Stimulated activated naive CD4-positive, alpha-beta T cell (primary cell): Measurements from ENCODE around the gene OR2AG2.
"Not testable (repeated sequence)": the region's sequence is repeated elsewhere in the genome, so short reads cannot be mapped to it uniquely, and the experiment has no call there.

Source experiments
- DNase-seq, 6 experiments: peaks; one replicate each; lab custom pipeline; 2025; lab: John Stamatoyannopoulos, UW

OR2AG2 gene, protein sequence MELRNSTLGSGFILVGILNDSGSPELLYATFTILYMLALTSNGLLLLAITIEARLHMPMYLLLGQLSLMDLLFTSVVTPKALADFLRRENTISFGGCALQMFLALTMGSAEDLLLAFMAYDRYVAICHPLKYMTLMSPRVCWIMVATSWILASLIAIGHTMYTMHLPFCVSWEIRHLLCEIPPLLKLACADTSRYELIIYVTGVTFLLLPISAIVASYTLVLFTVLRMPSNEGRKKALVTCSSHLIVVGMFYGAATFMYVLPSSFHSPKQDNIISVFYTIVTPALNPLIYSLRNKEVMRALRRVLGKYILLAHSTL

DNA sequence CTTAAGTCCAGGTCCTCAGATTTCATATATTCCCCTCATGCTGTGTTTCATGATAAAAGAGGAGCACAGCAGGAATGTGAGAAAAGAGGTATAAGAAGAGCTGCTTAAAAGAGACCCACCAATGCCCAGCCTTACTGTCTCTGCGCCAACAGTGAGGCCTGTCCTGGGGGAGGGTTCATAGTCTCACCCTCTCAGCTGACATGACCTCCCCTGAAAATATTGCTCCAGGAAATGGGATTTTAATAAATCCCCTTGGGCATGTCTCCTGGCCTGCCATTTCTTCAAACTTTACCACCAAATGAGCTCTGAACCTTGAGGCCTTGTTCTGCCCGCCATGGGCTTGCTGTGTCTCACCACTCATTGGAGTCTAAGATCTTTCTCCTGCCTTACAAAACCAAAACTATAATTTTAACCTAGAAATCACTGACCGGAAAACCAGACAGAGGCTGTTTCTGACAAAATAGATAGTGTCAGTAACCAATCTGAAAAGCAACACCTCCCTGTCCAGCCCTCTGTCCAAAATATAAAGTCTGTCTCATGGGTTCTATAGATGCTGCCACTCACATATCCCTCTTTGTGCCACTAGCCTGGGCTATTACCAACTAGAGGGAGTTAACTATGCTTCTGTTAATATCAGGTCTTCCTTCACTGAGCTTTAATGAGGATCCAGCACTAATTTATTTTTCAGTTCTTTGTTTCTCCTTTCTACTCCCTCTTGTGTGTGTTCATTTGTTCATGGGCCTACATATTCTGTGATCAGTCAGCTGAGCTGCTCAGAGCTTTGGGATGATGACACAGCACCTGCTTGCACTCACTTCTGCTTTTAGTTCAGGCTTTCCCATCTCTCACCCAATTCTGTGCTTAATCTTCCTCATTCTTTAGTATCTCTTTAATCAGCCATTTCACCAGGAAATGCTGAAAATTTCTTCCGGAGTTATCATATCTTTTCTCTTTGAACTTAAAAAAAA, at the start of gene OR2AG2:
TSS of gene OR2AG2 (minus strand) at position 51 of the 968 bp plus-strand sequence. CDS start 3,019 bp downstream, outside the sequence.
- DNase-seq: no peak

DNA sequence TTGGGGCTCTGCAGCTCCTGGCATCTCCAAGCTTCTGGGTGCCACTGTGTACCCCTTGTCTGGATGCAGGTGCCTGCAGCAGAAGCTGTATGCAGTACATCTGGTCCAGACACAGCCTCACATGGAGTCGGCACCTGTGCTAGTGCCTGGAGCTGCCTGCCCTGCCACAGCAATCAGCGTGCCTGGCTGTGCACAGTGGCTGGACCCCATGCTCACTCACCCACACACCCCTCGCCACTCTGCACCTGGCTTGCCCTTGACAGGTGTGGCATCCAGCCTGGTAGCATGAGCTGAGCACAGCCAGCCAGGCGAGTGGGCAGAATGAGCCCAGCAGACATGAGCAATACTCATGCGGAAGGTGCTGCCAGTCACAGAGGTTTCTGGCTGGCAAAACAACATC, 47.2 kb upstream of the OR2AG2 start:
- DNase-seq: no peak

DNA sequence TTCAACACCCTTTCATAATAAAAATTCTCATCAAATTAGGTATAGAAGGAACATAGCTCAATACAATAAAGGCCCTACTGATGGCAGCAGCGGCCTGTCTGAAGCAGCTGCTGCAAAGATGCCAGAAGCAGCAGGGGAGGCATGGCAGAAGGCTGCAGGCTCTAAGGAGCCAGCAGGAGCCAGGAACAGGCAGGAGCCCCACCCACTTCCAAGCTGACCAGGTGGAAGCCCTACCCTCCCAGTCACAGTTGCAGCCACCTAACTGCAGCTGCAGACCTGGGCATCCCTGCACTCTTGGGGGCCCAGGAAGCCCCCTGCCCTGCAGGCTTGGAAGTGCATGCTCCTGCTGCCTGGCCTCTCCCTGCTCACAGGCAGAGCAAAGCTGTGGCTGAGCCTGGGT, 45.9 kb upstream of the OR2AG2 start:
- DNase-seq: no peak

DNA sequence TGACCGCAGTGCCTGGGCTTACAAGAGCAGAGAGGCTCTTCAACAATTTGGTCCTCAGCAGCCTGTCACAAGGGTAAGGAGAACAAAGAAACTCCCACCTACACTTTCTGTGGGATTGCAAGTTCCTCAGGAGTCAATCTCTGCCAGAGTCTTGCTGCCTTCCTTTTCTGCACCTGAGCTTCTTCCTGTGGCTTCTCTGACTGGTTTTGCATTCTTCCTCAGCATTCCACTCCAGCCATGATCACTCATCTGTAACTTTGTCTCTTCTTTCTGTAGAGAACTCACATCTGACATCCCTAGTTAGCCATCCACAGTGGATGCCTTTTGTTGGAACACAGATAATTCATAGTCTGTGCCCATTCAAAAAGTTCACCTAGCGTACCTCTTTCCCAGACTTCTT, 41.9 kb upstream of the OR2AG2 start:
- DNase-seq: no peak

DNA sequence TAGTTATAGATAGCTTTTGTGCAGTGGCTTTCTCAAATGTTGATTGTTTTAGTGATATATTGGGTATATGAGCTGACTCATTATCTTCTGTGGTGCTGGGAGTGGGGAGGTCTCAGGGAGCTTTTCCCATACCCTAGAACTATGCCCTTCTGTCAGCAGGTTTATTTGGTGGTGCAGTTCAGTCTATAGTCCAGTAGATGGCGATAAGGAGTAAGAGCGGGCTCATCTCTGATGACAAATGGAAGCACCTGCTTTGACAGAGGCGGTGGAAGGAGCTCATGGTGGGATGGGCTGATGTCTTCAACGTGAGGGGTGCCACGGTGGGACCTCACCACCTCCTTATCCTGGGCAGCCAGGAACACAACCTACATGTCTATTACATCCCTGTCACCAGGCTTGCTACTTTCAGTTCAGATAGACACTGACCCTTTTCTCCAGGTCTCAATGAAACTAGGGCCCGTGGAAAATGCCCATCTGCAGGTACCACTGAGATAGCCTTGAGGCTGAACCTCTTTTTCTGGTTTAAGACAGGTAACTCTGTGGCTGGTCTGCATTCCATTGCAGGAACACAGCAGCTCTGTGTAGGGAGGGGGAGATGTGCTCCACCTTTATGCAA, 40.7 kb upstream of the OR2AG2 start:
- DNase-seq: peak in 3 of 6 experiments; percentile 15 to 63 (median 50)

DNA sequence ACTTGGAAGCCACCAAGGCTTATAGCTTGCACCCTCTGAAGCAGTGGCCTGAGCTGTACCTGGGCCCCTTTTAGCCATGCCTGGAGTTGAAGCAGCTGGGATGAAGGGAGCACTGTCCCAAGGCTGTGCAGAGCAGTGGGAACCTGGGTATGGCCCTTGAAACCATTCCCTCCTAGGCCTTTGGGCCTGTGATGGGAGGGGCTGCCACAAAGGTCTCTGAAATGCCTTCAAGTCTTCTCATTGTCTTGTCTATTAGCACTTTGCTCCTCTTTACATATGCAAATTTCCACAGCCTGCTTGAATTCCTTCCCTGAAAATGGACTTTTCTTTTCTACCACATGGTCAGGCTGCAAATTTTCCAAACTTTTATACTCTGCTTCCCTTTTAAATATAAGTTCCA, 29.3 kb upstream of the OR2AG2 start:
- not testable (repeated sequence) for DNase-seq

DNA sequence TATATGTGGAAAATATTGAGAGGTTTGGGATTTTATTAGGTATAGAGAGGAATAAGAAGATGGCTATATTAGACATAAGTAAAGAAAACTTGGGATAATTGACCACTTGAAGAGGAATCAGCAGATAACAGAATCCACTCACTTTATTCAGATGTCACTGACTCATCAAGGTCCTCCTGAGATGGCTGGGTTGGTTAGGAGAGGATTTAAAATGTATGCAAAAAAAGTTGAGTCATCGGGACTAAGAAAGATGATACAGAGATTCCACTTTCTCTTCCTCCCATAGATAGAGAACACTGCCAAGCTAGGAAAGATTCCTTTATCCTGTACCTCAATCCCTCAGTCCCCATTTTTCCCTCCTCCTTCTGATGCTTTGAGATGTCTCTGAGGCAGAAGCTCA, 27.6 kb upstream of the OR2AG2 start, which contains the start of gene OR6A2:
TSS of gene OR6A2 (minus strand) at position 288 of the 400 bp plus-strand sequence. CDS start 3,981 bp downstream, outside the sequence.
- DNase-seq: no peak

DNA sequence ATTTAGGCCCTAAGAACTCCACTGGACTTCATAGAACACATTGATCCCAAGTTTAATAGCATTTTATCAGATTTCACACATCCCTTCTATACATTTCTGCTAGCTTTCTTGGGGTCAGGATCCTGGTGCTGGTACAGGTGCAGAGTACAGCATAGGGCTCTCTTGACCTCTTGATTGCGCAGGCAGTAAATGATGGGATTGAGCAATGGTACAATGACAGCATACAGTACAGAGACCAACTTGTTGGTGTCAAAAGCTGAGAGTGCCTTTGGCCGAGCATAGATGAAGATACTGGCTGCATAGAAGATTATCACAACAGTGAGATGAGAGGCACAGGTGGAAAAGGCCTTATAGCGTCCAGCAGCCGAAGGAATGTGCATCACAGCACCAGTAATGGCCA, 22.9 kb upstream of the OR2AG2 start:
- no peak for DNase-seq

DNA sequence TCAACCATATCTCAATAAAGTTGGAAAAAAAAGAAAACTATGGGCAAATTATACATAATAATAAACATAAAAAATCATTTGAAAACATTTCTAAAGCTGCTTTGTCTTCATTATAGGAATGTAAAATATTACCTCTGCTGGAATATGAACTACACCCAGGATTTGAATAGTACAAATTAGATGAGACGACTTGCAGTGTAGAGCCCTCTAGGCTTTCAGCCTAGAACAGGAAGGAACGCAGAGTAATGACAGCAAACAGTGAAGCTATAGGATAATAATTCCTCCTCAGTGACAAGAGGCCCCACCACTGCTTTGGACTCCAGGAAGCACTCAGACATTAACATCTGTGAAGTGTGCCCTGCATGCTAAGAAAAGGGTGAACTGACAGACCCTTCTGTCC, 18.8 kb upstream of the OR2AG2 start:
- no peak for DNase-seq

DNA sequence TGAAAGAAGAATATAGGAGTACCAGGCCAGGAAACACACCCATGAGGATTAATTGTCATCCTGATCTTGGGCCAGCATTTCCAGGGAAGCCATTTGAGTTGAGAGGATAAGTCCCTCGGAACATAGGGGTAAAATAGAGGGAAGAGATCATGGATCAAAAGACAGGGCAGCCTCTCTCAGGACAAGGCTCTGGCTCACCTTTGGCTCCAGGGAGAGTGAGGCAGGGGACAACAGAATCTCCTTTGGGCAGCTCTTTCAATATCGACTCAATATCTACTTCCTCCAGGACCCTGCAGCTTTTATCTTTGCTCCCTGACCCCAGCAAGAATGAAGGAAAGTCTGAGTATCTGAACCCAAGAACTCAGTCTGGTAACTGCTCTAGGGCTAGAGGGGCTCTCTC, 10.9 kb upstream of the OR2AG2 start, which contains the start of gene OR2AG1:
TSS of gene OR2AG1 (plus strand) at position 301 of the 400 bp plus-strand sequence. CDS start 2,018 bp downstream, outside the sequence.
- no peak for DNase-seq

DNA sequence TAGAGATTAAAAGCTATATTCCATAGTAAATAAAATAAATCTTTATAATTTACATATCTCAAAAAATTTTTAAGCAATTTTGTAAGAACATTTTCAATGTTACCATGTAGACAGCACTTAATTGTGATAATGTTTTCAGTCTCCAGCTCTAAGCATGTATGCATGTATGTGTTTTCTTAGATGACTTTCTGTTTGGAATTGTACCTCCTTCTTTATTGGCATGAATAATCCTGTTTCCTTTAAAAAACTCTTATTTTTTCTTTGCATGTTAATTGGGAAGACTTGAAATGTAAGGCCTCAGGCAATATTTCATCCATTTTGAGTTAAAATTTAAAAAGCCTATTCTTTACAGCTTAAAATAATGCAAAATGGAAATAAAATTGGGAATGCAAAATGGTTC, 9.1 kb upstream of the OR2AG2 start:
- no peak for DNase-seq

DNA sequence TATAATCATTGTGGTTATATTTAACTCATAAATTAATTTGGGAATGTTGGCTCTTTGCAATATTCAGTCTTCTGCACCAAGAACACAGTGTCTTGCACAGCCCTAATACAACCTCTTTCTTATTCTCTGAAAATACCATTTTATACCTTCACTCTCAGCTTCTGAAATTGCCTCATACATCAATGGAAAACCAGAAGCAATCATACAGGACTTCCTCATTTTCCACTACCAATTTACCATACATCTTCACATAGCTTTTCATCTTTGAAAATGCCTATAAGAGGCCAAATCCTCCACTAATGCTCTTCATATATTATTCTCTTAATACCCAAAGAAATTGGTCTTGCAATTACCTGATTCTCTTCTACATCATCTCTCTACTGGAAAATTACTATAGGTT, 6.7 kb upstream of the OR2AG2 start:
- no peak for DNase-seq

DNA sequence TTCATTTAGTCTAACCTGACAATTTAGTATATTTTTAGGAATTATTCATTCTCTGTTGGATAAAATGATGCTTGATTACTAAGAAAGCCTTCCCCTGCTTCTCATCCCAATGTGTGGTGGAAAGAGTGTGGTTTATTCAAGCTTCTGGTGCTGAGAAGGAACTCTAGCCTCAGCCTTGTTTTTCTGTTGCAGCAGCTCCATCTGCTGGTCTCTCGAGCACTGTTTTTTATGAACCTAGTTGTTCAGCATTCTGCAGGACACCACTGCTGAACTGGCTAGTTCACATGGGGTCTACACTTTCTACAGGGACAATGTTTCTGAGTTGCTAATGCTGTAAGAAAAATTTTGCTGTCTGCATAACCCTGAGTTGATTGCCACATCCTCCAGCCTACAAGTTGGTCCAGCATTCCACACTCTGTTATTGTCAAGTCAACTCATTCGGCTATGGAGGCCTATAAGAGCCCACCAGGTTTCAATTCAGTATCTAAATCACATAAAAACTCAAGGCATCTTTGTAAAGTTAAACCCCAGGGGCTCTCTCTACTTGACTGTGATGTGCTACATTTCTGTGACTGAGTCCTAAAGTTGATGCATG, 14.3 kb downstream of the OR2AG2 start:
- DNase-seq: peak; percentile 22 to 65 (median 44)

DNA sequence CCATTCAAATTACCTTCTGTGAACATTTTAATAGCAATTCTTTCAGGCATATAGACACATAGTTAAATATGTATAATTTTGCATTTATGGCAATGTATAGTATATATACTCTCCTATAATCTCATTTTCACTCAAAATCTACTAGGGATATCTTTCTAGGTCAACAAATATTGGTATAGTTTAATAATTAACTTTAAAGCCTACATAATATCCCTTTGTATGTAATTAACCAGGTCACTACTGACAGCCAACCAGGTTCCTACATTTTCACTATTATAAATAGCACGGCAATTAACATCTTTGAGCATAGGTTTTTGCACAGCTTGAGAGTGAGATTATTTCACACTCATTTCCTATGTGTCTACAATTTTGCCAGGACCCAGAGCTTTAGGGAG, 15.8 kb downstream of the OR2AG2 start:
- DNase-seq: no peak

DNA sequence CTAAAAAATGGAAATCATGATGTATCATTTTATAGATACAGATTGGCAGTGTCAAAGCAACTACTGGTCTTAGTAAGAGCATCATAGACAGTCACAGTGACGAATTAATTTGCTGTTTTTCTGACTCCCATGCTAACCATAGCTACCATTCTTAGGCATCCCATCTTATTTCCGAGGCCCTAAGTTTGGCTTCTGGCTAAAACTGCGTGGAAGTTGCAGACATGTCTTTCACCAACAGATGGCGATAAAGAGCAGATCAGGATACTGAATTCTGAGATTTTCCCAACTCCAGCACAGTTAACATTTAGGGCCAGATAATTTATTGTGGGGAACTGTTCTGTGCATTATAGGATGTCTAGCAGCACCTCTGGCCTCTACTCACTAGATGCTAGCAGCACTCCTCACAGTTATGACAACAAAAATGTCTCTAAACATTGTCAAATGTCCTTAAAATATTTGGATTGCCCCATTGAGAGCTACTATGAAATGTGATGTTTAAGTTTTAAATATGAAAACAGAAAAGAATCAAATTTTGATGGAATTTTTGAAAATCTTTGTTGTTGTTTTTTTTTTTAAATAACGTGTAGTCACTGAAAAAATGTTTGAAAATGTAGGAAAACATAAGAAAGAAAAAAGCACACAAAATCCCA, 16.3 kb downstream of the OR2AG2 start:
- peak in 4 of 6 experiments; percentile 11 to 51 (median 30) for DNase-seq

DNA sequence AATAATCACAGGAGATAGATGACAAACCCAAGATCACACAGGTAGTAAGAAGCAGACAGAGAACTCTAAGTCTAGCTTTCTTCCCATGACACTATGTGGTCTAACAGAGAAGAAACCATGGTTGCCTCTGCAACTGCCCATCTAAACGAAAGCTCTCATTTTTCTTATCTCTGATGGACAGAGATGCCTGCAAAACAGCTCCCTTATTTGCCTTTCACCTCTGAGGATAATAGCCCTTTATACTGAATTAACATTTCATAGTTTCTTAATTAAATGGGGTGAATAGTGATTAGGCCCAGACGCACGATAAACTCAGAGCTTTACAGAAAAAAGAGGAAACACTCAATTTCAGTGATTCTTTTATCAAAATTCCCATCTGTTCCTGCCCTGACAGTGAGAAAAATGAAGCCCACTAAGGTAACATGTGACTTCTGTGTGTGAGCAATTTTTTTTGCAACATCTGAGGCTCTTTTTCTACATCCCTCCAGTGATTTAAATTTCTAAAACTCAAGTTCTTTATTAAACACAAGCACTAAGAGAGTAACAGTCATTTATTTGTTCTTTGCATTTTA, 24.6 kb downstream of the OR2AG2 start:
- DNase-seq: no peak

DNA sequence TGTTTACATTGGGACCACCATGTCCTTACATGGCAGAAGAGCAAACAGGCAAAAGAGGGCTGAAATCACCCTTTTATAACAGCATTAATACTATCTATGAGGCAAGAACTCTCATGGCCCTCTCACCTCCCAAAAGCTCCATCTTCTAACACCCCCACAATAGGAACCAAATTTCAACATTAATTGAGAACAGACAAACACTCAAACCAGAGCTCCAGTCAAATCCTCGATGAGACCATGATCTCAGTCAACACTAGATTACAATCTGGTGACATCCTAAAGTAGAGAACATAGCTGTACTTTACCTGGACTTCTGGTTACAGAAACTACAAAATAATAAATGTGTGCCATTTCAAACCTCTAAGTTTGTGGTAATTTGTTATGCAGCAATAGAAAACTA, 25.1 kb downstream of the OR2AG2 start:
- DNase-seq: peak in 1 of 6 experiments; percentile 45

DNA sequence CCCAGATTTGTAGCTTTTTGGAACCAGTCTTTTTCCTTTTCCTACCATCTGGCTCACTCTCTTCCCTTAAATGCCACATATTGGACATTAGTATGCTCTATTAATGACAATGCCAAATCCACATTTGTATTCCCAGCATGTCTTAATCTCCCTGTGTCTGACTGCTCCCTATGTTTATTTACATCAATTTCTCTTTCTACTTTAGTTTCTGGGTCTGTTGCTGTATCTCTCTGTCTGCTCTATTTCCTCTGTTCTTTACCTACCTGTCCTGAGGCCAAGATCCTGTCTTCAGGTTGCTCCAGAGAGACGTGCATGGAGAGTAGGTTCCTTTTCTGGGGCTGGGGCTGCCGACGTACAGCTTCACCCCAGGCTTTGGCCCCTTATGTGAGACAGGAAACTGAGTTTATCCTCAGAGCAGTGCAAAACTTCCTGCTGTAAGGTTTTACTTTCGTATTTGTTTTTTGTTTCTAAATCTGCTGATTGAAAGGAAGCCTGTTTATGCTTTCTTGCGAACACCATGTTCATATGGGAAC, 25.6 kb downstream of the OR2AG2 start:
- DNase-seq: peak in 5 of 6 experiments; percentile 6 to 65 (median 60)

DNA sequence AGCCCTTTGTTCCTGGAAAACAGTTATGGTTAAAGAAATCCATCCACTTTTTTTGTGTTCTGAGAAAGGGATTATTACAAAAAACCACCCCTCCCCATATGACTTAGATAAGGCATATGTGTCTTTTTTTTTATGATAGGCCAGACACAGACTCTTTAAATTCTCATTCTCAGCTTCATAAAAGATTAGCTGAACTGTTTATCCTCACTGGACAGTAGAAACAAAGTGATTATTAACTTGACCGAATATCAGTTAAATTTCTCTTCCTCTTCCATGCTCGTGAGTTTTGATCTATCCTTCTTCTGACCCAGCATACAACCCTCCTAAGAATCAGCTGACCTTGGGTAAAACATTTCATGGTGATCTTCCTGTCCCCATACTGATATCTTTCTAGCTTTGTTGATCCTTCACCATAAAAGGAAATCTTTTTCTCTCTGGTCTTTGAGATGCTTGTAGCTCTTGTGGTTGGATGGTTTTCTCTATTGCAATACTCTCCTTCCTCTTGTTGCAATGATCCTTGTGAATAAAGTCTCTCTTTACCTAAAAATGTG, 26.2 kb downstream of the OR2AG2 start:
- peak in 2 of 6 experiments; percentile 9 to 15 for DNase-seq

DNA sequence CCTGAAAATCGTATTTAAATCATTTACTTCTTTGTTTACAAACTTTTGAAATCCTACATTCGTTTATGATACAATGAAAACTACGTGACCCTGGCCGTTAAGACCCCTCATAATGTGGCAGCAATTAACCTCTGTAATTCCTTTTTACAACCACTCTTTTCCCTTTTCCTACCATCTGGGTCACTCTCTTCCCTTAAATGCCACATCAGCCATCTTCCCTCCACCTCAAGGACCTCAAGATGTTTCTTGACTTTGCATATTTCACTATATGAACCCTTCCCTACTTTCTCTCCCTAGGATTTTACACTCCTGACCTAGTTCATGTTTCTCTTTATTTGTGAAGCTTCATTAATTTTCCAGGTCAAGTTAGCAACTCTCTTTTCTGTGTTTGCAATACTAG, 26.8 kb downstream of the OR2AG2 start:
- DNase-seq: no peak
